GM12878 (cell line): ENCODE data around the gene RALB. TPM values are rescaled to one million over a fixed set of nuclear protein-coding genes. Genes with fewer than 3 reads are reported as not detected.

Experiments
- BACH1 ChIP-seq: fragments of 450-650 bp; IDR thresholded peaks from 2 replicates; pipeline ENCODE4 v1.6.1; 2017; ENCODE audit warnings: mild to moderate bottlenecking, borderline replicate concordance
- BCL3 ChIP-seq: IDR thresholded peaks from 2 replicates; pipeline ENCODE4 v1.6.1; 2011; ENCODE audit warnings: borderline replicate concordance, low read depth, mild to moderate bottlenecking, moderate library complexity, low read length; ENCODE audit not compliant: insufficient read depth, poor library complexity, severe bottlenecking
- E2F4 ChIP-seq: IDR thresholded peaks from 2 replicates; pipeline ENCODE4 v1.6.1; 2012; ENCODE audit warnings: low read depth, low read length, improper control_type of control experiment
- FOS ChIP-seq: IDR thresholded peaks from 3 replicates; pipeline ENCODE4 v1.6.1; 2011; ENCODE audit warnings: borderline replicate concordance; ENCODE audit not compliant: insufficient read length; ENCODE audit errors: extremely low read depth
- GABPA ChIP-seq: IDR thresholded peaks from 2 replicates; pipeline ENCODE4 v1.6.1; 2014; ENCODE audit warnings: antibody characterized with exemption, low read depth, mild to moderate bottlenecking, inconsistent platforms
- JUNB ChIP-seq: IDR thresholded peaks from 2 replicates; pipeline ENCODE4 v1.6.1; 2016; ENCODE audit warnings: antibody characterized with exemption, mild to moderate bottlenecking
- KDM1A ChIP-seq: fragments of 200-600 bp; sonication (generic); IDR thresholded peaks from 2 replicates; pipeline ENCODE4 v1.6.1; 2016; ENCODE audit warnings: borderline replicate concordance
- KLF5 ChIP-seq: fragments of 450-650 bp; IDR thresholded peaks from 2 replicates; pipeline ENCODE4 v1.6.1; 2014; ENCODE audit warnings: mild to moderate bottlenecking; ENCODE audit not compliant: partially characterized antibody
- MAX ChIP-seq: IDR thresholded peaks from 2 replicates; pipeline ENCODE4 v1.6.1; 2012; ENCODE audit warnings: low read depth, low read length, improper control_type of control experiment
- MEF2B ChIP-seq: fragments of 450-650 bp; IDR thresholded peaks from 2 replicates; pipeline ENCODE4 v1.6.1; 2018; ENCODE audit warnings: mild to moderate bottlenecking, moderate library complexity; ENCODE audit not compliant: partially characterized antibody, poor library complexity, severe bottlenecking
- NFIC ChIP-seq: IDR thresholded peaks from 2 replicates; pipeline ENCODE4 v1.6.1; 2012; ENCODE audit warnings: low read depth, mild to moderate bottlenecking, inconsistent platforms, low read length, moderate library complexity
- NFXL1 ChIP-seq: fragments of 450-650 bp; IDR thresholded peaks from 2 replicates; pipeline ENCODE4 v1.6.1; 2017; ENCODE audit warnings: antibody characterized with exemption, mild to moderate bottlenecking, borderline replicate concordance
- NR2C2 ChIP-seq: IDR thresholded peaks from 2 replicates; pipeline ENCODE4 v1.6.1; 2011; ENCODE audit warnings: borderline replicate concordance, low read depth; ENCODE audit not compliant: control insufficient read depth, insufficient read length
- PML ChIP-seq: IDR thresholded peaks from 2 replicates; pipeline ENCODE4 v1.6.1; 2012; ENCODE audit warnings: low read length, inconsistent platforms
- RB1 ChIP-seq: fragments of 450-650 bp; formaldehyde crosslinking; IDR thresholded peaks from 2 replicates; pipeline ENCODE4 v1.6.1; 2017; ENCODE audit warnings: mild to moderate bottlenecking, borderline replicate concordance
- SMARCA5 ChIP-seq: fragments of 450-650 bp; IDR thresholded peaks from 2 replicates; pipeline ENCODE4 v1.6.1; 2017; ENCODE audit warnings: mild to moderate bottlenecking
- TARDBP ChIP-seq: IDR thresholded peaks from 2 replicates; pipeline ENCODE4 v1.6.1; 2016; ENCODE audit warnings: borderline replicate concordance
- TCF3 ChIP-seq: IDR thresholded peaks from 2 replicates; pipeline ENCODE4 v1.6.1; 2012; ENCODE audit warnings: low read depth, mild to moderate bottlenecking, low read length, borderline replicate concordance; ENCODE audit not compliant: insufficient read depth
- ZNF384 ChIP-seq: IDR thresholded peaks from 2 replicates; pipeline ENCODE4 v1.6.1; 2012; ENCODE audit warnings: low read depth, mild to moderate bottlenecking, low read length, improper control_type of control experiment, borderline replicate concordance
- ZZZ3 ChIP-seq: IDR thresholded peaks from 2 replicates; pipeline ENCODE4 v1.6.1; 2011; ENCODE audit warnings: low read depth; ENCODE audit not compliant: control insufficient read depth, insufficient read length
- polyA plus RNA-seq, 11 experiments: library from polyadenylated mRNA; depleted of rRNA in 4 of 11; unstranded in 6 of 11; stranded (reverse) in 5 of 11; fragments of >200 nt; fragmentation: Nextera tagmentation in 4 of 11; fragmentation: Illumina TruSeq in 1 of 11; extraction: Ambion mirVana in 4 of 11; extraction: Trizol in 1 of 11; gene quantifications; 1 replicate in 1 of 11; 2 replicates in 10 of 11; pipeline versions ENCODE4 v1.2.1 to v1.2.3, GENCODE V29; 2011 to 2016; ENCODE audit warnings: inconsistent platforms in 2 of 11, missing spikeins in 2 of 11, low read depth in 1 of 11
- total RNA-seq, 4 experiments: library from RNA; depleted of rRNA in 3 of 4; stranded (reverse); fragments of >200 nt in 3 of 4; fragmentation: Illumina TruSeq in 1 of 4; extraction: Trizol in 1 of 4; gene quantifications; 2 replicates each; pipeline versions ENCODE4 v1.2.1 to v1.2.3, GENCODE V29; 2013 to 2021
- TF ChIP-seq, protein P1 (sequence below): fragments of 450-650 bp; IDR thresholded peaks from 2 replicates; pipeline ENCODE4 v1.6.1; 2016; ENCODE audit warnings: mild to moderate bottlenecking
- TF ChIP-seq, protein P2 (sequence below): fragments of 150-350 bp; IDR thresholded peaks from 2 replicates; pipeline ENCODE4 v1.6.1; 2016; ENCODE audit warnings: low read depth, low read length

RALB gene
- total and polyA plus RNA-seq, 10 of the 15 experiments (the other 5 are each of a cell fraction or from before 2014, with no cell fraction given) = 8.3 to 54.0 (median 24.2) TPM

- 0 out of 2 replicates have a peak, but pooled peaks have one; percentile 19 for TF ChIP-seq E2F4
- TF ChIP-seq MAX = peak; percentile 96
- TF ChIP-seq BACH1 = peak; percentile 93
- peak; percentile 85; the same call in 1 of the 2 replicates for TF ChIP-seq RB1
- no peak for TF ChIP-seq JUNB
- TF ChIP-seq KLF5 = peak; percentile 75
- TF ChIP-seq GABPA = 0 out of 2 replicates have a peak, but pooled peaks have one; percentile 44
- TF ChIP-seq KDM1A = no peak
- TF ChIP-seq NFXL1 = 0 out of 2 replicates have a peak, but pooled peaks have one; percentile 37
- peak; percentile 48; the same call in 1 of the 2 replicates for TF ChIP-seq TCF3
- no peak for TF ChIP-seq NFIC
- no peak for TF ChIP-seq ZNF384
- TF ChIP-seq PML = peak; percentile 87
- no peak; the same call in 1 of the 2 replicates for TF ChIP-seq SMARCA5
- TF ChIP-seq NR2C2 = no peak
- no peak for TF ChIP-seq MEF2B
- TF ChIP-seq FOS = no peak
- TF ChIP-seq, protein P1, sequence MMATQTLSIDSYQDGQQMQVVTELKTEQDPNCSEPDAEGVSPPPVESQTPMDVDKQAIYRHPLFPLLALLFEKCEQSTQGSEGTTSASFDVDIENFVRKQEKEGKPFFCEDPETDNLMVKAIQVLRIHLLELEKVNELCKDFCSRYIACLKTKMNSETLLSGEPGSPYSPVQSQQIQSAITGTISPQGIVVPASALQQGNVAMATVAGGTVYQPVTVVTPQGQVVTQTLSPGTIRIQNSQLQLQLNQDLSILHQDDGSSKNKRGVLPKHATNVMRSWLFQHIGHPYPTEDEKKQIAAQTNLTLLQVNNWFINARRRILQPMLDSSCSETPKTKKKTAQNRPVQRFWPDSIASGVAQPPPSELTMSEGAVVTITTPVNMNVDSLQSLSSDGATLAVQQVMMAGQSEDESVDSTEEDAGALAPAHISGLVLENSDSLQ = 0 out of 2 replicates have a peak, but pooled peaks have one; percentile 8
- 0 out of 2 replicates have a peak, but pooled peaks have one; percentile 61 for TF ChIP-seq TARDBP
- TF ChIP-seq, protein P2, sequence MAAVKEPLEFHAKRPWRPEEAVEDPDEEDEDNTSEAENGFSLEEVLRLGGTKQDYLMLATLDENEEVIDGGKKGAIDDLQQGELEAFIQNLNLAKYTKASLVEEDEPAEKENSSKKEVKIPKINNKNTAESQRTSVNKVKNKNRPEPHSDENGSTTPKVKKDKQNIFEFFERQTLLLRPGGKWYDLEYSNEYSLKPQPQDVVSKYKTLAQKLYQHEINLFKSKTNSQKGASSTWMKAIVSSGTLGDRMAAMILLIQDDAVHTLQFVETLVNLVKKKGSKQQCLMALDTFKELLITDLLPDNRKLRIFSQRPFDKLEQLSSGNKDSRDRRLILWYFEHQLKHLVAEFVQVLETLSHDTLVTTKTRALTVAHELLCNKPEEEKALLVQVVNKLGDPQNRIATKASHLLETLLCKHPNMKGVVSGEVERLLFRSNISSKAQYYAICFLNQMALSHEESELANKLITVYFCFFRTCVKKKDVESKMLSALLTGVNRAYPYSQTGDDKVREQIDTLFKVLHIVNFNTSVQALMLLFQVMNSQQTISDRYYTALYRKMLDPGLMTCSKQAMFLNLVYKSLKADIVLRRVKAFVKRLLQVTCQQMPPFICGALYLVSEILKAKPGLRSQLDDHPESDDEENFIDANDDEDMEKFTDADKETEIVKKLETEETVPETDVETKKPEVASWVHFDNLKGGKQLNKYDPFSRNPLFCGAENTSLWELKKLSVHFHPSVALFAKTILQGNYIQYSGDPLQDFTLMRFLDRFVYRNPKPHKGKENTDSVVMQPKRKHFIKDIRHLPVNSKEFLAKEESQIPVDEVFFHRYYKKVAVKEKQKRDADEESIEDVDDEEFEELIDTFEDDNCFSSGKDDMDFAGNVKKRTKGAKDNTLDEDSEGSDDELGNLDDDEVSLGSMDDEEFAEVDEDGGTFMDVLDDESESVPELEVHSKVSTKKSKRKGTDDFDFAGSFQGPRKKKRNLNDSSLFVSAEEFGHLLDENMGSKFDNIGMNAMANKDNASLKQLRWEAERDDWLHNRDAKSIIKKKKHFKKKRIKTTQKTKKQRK = no peak
- peak; percentile 61 for TF ChIP-seq BCL3
- TF ChIP-seq ZZZ3 = no peak
Measured at GRCh38 chr2:120223034-120223912, 29.4 kb upstream of the RALB start, which contains the start of gene TMEM185B (continued).
